Aorta (tissue), 5 donors: ENCODE measurements around the gene LMX1B. TPM values are rescaled to one million over a fixed set of nuclear protein-coding genes. Genes with fewer than 3 reads are reported as not detected.

Experiments
- ATAC-seq: fragments of 200-7000 bp; cut with Tn5 transposase; one replicate; pipeline ENCODE4 v1.9.1; 2022; ENCODE audit warnings: moderate library complexity; ENCODE audit not compliant: low FRiP score
- DNase-seq, 2 donors: peaks; one replicate each; pipeline ENCODE4 v3.0.0-alpha.2; 2020
- H3K27ac ChIP-seq, 2 donors: one replicate each; pipeline ENCODE4 v1.5.1; 2013; ENCODE audit warnings: low read length in 2 of 2, mild to moderate bottlenecking in 2 of 2, moderate library complexity in 2 of 2, control low read depth in 1 of 2, inconsistent platforms in 1 of 2, low read depth in 1 of 2
- H3K27me3 ChIP-seq, 2 donors: one replicate each; pipeline ENCODE4 v1.6.1; 2013; ENCODE audit warnings: control low read depth in 1 of 2, low read length in 1 of 2, mild to moderate bottlenecking in 1 of 2, moderate library complexity in 1 of 2; ENCODE audit not compliant: insufficient read depth in 2 of 2, control insufficient read depth in 1 of 2
- H3K36me3 ChIP-seq, 2 donors: one replicate each; pipeline ENCODE4 v1.6.1; 2013; ENCODE audit warnings: control low read depth in 1 of 2, low read length in 1 of 2, mild to moderate bottlenecking in 1 of 2; ENCODE audit not compliant: insufficient read depth in 2 of 2, control insufficient read depth in 1 of 2
- H3K4me1 ChIP-seq, 2 donors: one replicate each; pipeline ENCODE4 v1.6.1; 2013; ENCODE audit warnings: low read length in 2 of 2, control low read depth in 1 of 2, mild to moderate bottlenecking in 1 of 2, moderate library complexity in 1 of 2; ENCODE audit not compliant: insufficient read depth in 2 of 2, control insufficient read depth in 1 of 2
- H3K4me3 ChIP-seq, 2 donors: one replicate each; pipeline ENCODE4 v1.5.1; 2013; ENCODE audit warnings: low read length in 2 of 2, control low read depth in 1 of 2, mild to moderate bottlenecking in 1 of 2
- H3K9me3 ChIP-seq: one replicate; pipeline ENCODE4 v1.6.1; 2013; ENCODE audit warnings: mild to moderate bottlenecking, low read length; ENCODE audit not compliant: control insufficient read depth
- WGBS, 2 donors: extraction: QIAGEN DNeasy Blood & Tissue Kit; methylation state at CpG; one replicate each; pipeline ENCODE4 v1.1.7; 2013; 5-methylcytosine and 5-hydroxymethylcytosine counted together
- intact Hi-C, 2 donors: fragments of 100-400 bp; cut with DNase I; formaldehyde crosslinking; loops; one replicate each; pipeline versions ENCODE4 v1.14.2 to v1.15.0; 2022
- polyA plus RNA-seq, 2 donors: library from polyadenylated mRNA; stranded (reverse); fragments of 200-250 nt; gene quantifications; one replicate each; pipeline ENCODE4 v1.2.3, GENCODE V29; 2013
- total RNA-seq, 2 donors: library from RNA; stranded (reverse); fragmentation: NEBNext Ultra II Directional; extraction: Animal tissue kit (Norgen Biotek cat#: 25700); gene quantifications; one replicate each; pipeline ENCODE4 v1.2.1, GENCODE V29; 2021
- donor health status: healthy with polysubstance abuse.
- donor health status: Bipolar disorder and iron deficiency.
- donor health status: DM: no; HTN: no; CAD: no.
- donor health status: DM: no; HTN: no; CAD: no.
- donor health status: DM: yes; HTN: yes; CAD: no.

The LMX1B gene
- total and polyA plus RNA-seq, 4 donors, result 0.32 to 1.6 TPM; not detected in 2

GRCh38 chr9:126583144-126583760, 30.5 kb upstream of the LMX1B start:
- 16 to 31% methylated on average over 16 to 17 of the region's 17 CpGs for WGBS, 2 donors
- no peaks in the 10 kb centered on the region for H3K27me3 ChIP-seq
- no peaks in the 10 kb centered on the region for H3K4me1 ChIP-seq
- no peaks in the 10 kb centered on the region for H3K9me3 ChIP-seq
- H3K4me3 ChIP-seq, result no peak overlapping the region
- no peak overlapping the region for H3K27ac ChIP-seq
- H3K36me3 ChIP-seq, result no peaks in the 10 kb centered on the region
- intact Hi-C loops, result no loop called here
- no peak for ATAC-seq
- no peak for DNase-seq

GRCh38 chr9:126584611-126585010, 29.1 kb upstream of the LMX1B start:
- no peaks in the 10 kb centered on the region for H3K27me3 ChIP-seq
- no peaks in the 10 kb centered on the region for H3K9me3 ChIP-seq
- intact Hi-C loops, result no loop called here
- no peaks in the 10 kb centered on the region for H3K4me1 ChIP-seq
- no peaks in the 10 kb centered on the region for H3K36me3 ChIP-seq
- DNase-seq, result no peak
- WGBS, 2 donors, result 97 to 98% methylated on average over 7 of the region's 7 CpGs
- no peak overlapping the region for H3K4me3 ChIP-seq
- no peak for ATAC-seq
- H3K27ac ChIP-seq, result no peak overlapping the region

GRCh38 chr9:126586236-126586635, 27.5 kb upstream of the LMX1B start:
- no peaks in the 10 kb centered on the region for H3K4me1 ChIP-seq
- H3K27ac ChIP-seq, result no peak overlapping the region
- ATAC-seq, result no peak
- no peaks in the 10 kb centered on the region for H3K36me3 ChIP-seq
- H3K9me3 ChIP-seq, result no peaks in the 10 kb centered on the region
- 83 to 90% methylated on average over 14 of the region's 14 CpGs for WGBS, 2 donors
- intact Hi-C loops, result no loop called here
- H3K4me3 ChIP-seq, result no peak overlapping the region
- no peaks in the 10 kb centered on the region for H3K27me3 ChIP-seq
- no peak for DNase-seq

- Histone ChIP-seq H3K36me3 (no peaks in the 10 kb centered on the region), H3K27ac (no peak overlapping the region), H3K4me3 (no peak overlapping the region), H3K27me3 (no peaks in the 10 kb centered on the region), H3K4me1 (no peaks in the 10 kb centered on the region), H3K9me3 (no peaks in the 10 kb centered on the region)
- WGBS, 2 donors, result 15 to 17% methylated on average over 20 of the region's 20 CpGs
- intact Hi-C loops, result no loop called here
- ATAC-seq (peak; percentile 81), DNase-seq (peak in 1 of 2 donors; percentile 63)
These were observed 26.2 kb upstream of the LMX1B start for GRCh38 chr9:126587187-126588185.

- H3K36me3 ChIP-seq, result no peaks in the 10 kb centered on the region
- no peaks in the 10 kb centered on the region for H3K27me3 ChIP-seq
- H3K27ac ChIP-seq, result no peak overlapping the region
- no peaks in the 10 kb centered on the region for H3K9me3 ChIP-seq
- no peaks in the 10 kb centered on the region for H3K4me1 ChIP-seq
- no peak overlapping the region for H3K4me3 ChIP-seq
- intact Hi-C loops, result no loop called here
- 86 to 92% methylated on average over 10 of the region's 10 CpGs for WGBS, 2 donors
- ATAC-seq (no peak), DNase-seq (no peak)
These were observed 25.1 kb upstream of the LMX1B start for GRCh38 chr9:126588491-126589168.

GRCh38 chr9:126589349-126589748, 24.4 kb upstream of the LMX1B start:
- intact Hi-C loops, result no loop called here
- WGBS, 2 donors, result 92 to 93% methylated on average over 6 of the region's 6 CpGs
- Histone ChIP-seq H3K36me3 (no peaks in the 10 kb centered on the region), H3K9me3 (no peaks in the 10 kb centered on the region), H3K27ac (no peak overlapping the region), H3K4me3 (no peak overlapping the region), H3K27me3 (no peaks in the 10 kb centered on the region), H3K4me1 (no peaks in the 10 kb centered on the region)
- DNase-seq (no peak), ATAC-seq (no peak)

GRCh38 chr9:126591083-126591482, 22.6 kb upstream of the LMX1B start:
- no peaks in the 10 kb centered on the region for H3K4me1 ChIP-seq
- no peaks in the 10 kb centered on the region for H3K9me3 ChIP-seq
- 75 to 79% methylated on average over 3 of the region's 3 CpGs for WGBS, 2 donors
- ATAC-seq (no peak), DNase-seq (no peak)
- no peak overlapping the region for H3K27ac ChIP-seq
- no peaks in the 10 kb centered on the region for H3K36me3 ChIP-seq
- no peak overlapping the region for H3K4me3 ChIP-seq
- intact Hi-C loops, result no loop called here
- no peaks in the 10 kb centered on the region for H3K27me3 ChIP-seq

- H3K36me3 ChIP-seq, result no peaks in the 10 kb centered on the region
- no peaks in the 10 kb centered on the region for H3K9me3 ChIP-seq
- H3K4me3 ChIP-seq, result no peak overlapping the region
- ATAC-seq, result no peak
- intact Hi-C loops, result no loop called here
- WGBS, 2 donors, result 65 to 69% methylated on average over 3 of the region's 3 CpGs
- no peak overlapping the region for H3K27ac ChIP-seq
- DNase-seq, result no peak
- H3K4me1 ChIP-seq, result no peaks in the 10 kb centered on the region
- no peaks in the 10 kb centered on the region for H3K27me3 ChIP-seq
These were observed 21.8 kb upstream of the LMX1B start for GRCh38 chr9:126591922-126592321.
